ENCODE measurements around the gene RUNX1. TPM values are rescaled to one million over a fixed set of nuclear protein-coding genes. Genes with fewer than 3 reads are reported as not detected.

The RUNX1 gene
- total RNA-seq, 1 experiment from 2014 or later, result 95.4 TPM

GRCh38 chr21:35005560-35006224, 43.4 kb downstream of the RUNX1 start:
- no peaks in the 10 kb centered on the region for H3K4me1 Mint-ChIP-seq (ENCODE audit: low read depth, unreplicated experiment)
- intact Hi-C loops (cut with micrococcal nuclease; ENCODE audit: unreplicated experiment), result no loop called here
- no peak overlapping the region for H3K27ac Mint-ChIP-seq (ENCODE audit: unreplicated experiment)
- no peaks in the 10 kb centered on the region for H3K27me3 Mint-ChIP-seq (ENCODE audit: unreplicated experiment)
- CTCF ChIA-PET, result no interaction called here
- BruUV-seq (replicated peaks), result no TSS peak
- no peaks in the 10 kb centered on the region for H3K36me3 Mint-ChIP-seq (ENCODE audit: insufficient read depth, unreplicated experiment)
- no peak overlapping the region for H3K4me3 Mint-ChIP-seq (ENCODE audit: low read depth, unreplicated experiment)
- H3K9me3 Mint-ChIP-seq (ENCODE audit: low read depth, unreplicated experiment), result no peaks in the 10 kb centered on the region
- TF ChIP-seq, protein P1, sequence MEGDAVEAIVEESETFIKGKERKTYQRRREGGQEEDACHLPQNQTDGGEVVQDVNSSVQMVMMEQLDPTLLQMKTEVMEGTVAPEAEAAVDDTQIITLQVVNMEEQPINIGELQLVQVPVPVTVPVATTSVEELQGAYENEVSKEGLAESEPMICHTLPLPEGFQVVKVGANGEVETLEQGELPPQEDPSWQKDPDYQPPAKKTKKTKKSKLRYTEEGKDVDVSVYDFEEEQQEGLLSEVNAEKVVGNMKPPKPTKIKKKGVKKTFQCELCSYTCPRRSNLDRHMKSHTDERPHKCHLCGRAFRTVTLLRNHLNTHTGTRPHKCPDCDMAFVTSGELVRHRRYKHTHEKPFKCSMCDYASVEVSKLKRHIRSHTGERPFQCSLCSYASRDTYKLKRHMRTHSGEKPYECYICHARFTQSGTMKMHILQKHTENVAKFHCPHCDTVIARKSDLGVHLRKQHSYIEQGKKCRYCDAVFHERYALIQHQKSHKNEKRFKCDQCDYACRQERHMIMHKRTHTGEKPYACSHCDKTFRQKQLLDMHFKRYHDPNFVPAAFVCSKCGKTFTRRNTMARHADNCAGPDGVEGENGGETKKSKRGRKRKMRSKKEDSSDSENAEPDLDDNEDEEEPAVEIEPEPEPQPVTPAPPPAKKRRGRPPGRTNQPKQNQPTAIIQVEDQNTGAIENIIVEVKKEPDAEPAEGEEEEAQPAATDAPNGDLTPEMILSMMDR (IDR thresholded peaks at IDR 0.05; ENCODE audit: unreplicated experiment), result no peak
- no peak for DNase-seq

GRCh38 chr21:35005077-35005476, 44.0 kb downstream of the RUNX1 start:
- no peak for DNase-seq
- TF ChIP-seq, protein P1 (IDR thresholded peaks at IDR 0.05; ENCODE audit: unreplicated experiment), result no peak
- no TSS peak for BruUV-seq (replicated peaks)
- Mint-ChIP-seq H3K4me3 (ENCODE audit: low read depth, unreplicated experiment) (no peak overlapping the region), H3K27me3 (ENCODE audit: unreplicated experiment) (no peaks in the 10 kb centered on the region), H3K36me3 (ENCODE audit: insufficient read depth, unreplicated experiment) (no peaks in the 10 kb centered on the region), H3K9me3 (ENCODE audit: low read depth, unreplicated experiment) (no peaks in the 10 kb centered on the region), H3K27ac (ENCODE audit: unreplicated experiment) (no peak overlapping the region), H3K4me1 (ENCODE audit: low read depth, unreplicated experiment) (no peaks in the 10 kb centered on the region)
- CTCF ChIA-PET, result interaction anchor here (0.7 kb wide), 1 partner anchor 294 kb away, joined by 3 read pairs; no protein-coding TSS in a partner anchor
- intact Hi-C loops (cut with micrococcal nuclease; ENCODE audit: unreplicated experiment), result no loop called here

DNA sequence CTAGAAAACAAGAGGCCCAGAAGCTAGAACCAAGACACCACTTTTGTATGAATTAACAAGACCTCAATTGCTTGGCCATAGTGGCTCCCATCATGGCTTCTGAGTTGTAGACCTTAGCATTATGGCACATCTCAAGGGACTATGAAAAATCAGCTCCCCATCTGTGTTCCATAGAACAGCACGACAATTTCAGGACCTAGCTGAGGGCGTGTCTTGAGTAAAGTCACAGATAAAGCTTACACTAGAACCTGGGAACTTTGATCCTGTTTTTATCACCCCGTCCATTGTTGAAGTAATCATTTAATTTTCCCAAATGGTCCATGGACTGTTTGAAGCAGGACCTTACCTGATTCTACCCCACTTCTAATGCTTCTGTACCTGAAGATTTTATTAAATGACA, 44.8 kb downstream of the RUNX1 start:
- TF ChIP-seq, protein P1 (IDR thresholded peaks at IDR 0.05; ENCODE audit: unreplicated experiment), result no peak
- Mint-ChIP-seq H3K36me3 (ENCODE audit: insufficient read depth, unreplicated experiment) (peaks cover 4% of the 10 kb centered on the region), H3K4me1 (ENCODE audit: low read depth, unreplicated experiment) (no peaks in the 10 kb centered on the region), H3K27ac (ENCODE audit: unreplicated experiment) (no peak overlapping the region), H3K4me3 (ENCODE audit: low read depth, unreplicated experiment) (no peak overlapping the region), H3K27me3 (ENCODE audit: unreplicated experiment) (no peaks in the 10 kb centered on the region), H3K9me3 (ENCODE audit: low read depth, unreplicated experiment) (no peaks in the 10 kb centered on the region)
- no TSS peak for BruUV-seq (replicated peaks)
- intact Hi-C loops (cut with micrococcal nuclease; ENCODE audit: unreplicated experiment), result no loop called here
- CTCF ChIA-PET, result interaction anchor here (0.7 to 1.1 kb wide), 2 partner anchors 14 to 293 kb away, joined by 3 read pairs; no protein-coding TSS in a partner anchor
- DNase-seq, result no peak

DNA sequence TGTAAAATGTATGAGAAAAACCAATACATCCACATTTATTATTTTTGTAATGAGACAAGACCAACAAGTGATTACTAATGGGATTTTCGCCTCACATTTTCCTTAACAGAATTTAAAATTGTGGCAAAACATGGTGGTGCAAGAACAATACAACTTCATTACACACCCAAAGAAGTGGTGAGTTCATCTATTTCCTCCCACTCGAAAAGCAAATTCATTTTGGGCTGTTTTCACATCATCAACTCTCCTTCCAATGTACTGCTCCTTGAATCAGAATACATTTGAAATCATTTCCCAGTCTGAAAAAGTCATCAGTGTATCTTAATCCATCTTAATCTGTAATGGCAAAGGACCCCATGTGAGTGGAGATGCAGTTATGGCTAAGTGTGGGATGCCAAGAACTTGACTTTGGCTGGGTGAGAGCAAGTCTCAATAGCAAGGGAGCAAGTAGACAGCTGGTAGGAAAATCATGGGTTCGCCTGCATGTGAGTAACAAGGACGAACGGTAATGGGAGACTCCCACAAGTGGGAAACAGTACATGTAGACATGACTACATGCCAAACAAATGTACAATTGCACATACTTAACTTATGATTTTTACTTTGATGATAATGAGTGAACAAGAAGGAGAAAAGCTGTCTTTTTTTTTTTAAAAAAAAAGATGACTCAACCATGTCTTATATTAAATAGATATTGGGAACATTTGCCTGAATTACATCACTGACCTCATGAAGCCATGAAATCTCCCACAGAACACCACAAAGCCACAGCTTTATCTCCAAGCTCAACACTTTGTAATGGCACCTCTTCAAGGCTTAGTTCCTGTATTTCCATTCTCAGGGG, 46.0 kb downstream of the RUNX1 start:
- intact Hi-C loops (cut with micrococcal nuclease; ENCODE audit: unreplicated experiment), result no loop called here
- Mint-ChIP-seq H3K27ac (ENCODE audit: unreplicated experiment) (no peak overlapping the region), H3K9me3 (ENCODE audit: low read depth, unreplicated experiment) (no peaks in the 10 kb centered on the region), H3K36me3 (ENCODE audit: insufficient read depth, unreplicated experiment) (peaks cover 5% of the 10 kb centered on the region), H3K4me1 (ENCODE audit: low read depth, unreplicated experiment) (no peaks in the 10 kb centered on the region), H3K27me3 (ENCODE audit: unreplicated experiment) (no peaks in the 10 kb centered on the region), H3K4me3 (ENCODE audit: low read depth, unreplicated experiment) (no peak overlapping the region)
- TF ChIP-seq, protein P1 (IDR thresholded peaks at IDR 0.05; ENCODE audit: unreplicated experiment), result no peak
- CTCF ChIA-PET, result interaction anchor here (0.6 to 1.1 kb wide), 2 partner anchors 13 to 1131 kb away, joined by 3 to 4 read pairs; no protein-coding TSS in a partner anchor
- no peak for DNase-seq
- BruUV-seq (replicated peaks), result no TSS peak
